ENCODE measurements around the gene LRRC15. TPM values are rescaled to one million over a fixed set of nuclear protein-coding genes. Genes with fewer than 3 reads are reported as not detected.

Gene LRRC15
- total RNA-seq, 5 donors from 2014 or later (not counting 1 experiment from before 2014, with no cell fraction given), result not detected

GRCh38 chr3:194327218-194328052, 42.1 kb downstream of the LRRC15 start:
- Histone ChIP-seq H3K9me3 (no peaks in the 10 kb centered on the region), H3K27me3 (replicated peaks in 1 of 2; ENCODE audit: control insufficient read depth in 2 of 2, extremely low read depth in 1 of 2, insufficient read depth in 2 of 2, low read length in 1 of 2) (peaks cover 0 to 42% of the 10 kb centered on the region in 2 experiments), H3K36me3 (ENCODE audit: control insufficient read depth in 2 of 2, extremely low read depth in 1 of 2, insufficient read depth in 1 of 2, low read length in 1 of 2) (no peaks in the 10 kb centered on the region), H3K4me1 (ENCODE audit: control insufficient read depth in 1 of 2, extremely low read depth in 1 of 2, insufficient read depth in 2 of 2, low read length in 2 of 2) (peaks cover 0 to 11% of the 10 kb centered on the region in 2 experiments), H3K27ac (ENCODE audit: low read length) (no peak overlapping the region), H3K4me3 (ENCODE audit: control insufficient read depth in 1 of 2, extremely low read depth in 1 of 2, low read length in 1 of 2) (no peak overlapping the region)
- 89% methylated on average over 4 of the region's 5 CpGs for WGBS (ENCODE audit: insufficient coverage)
- H3K4me3 Mint-ChIP-seq, result no peak overlapping the region
- no peaks in the 10 kb centered on the region for H3K36me3 Mint-ChIP-seq
- no peak overlapping the region for H3K27ac Mint-ChIP-seq
- POLR2A ChIA-PET, result no interaction called here
- ATAC-seq (replicated peaks in 1 of 4), result no peak
- peaks cover 4 to 14% of the 10 kb centered on the region in 2 donors for H3K27me3 Mint-ChIP-seq
- no peak for DNase-seq
- peaks cover 3 to 7% (median 6%) of the 10 kb centered on the region in 3 donors for H3K4me1 Mint-ChIP-seq
- H3K9me3 Mint-ChIP-seq, result no peaks in the 10 kb centered on the region
- CTCF ChIA-PET, result no interaction called here

GRCh38 chr3:194326968-194327217, 42.6 kb downstream of the LRRC15 start:
- Mint-ChIP-seq H3K27ac (no peak overlapping the region), H3K9me3 (no peaks in the 10 kb centered on the region), H3K4me3 (no peak overlapping the region), H3K36me3 (no peaks in the 10 kb centered on the region), H3K27me3 (peaks cover 3 to 13% of the 10 kb centered on the region in 2 donors), H3K4me1 (peaks cover 7 to 8% (median 8%) of the 10 kb centered on the region in 3 donors)
- DNase-seq (no peak), ATAC-seq (replicated peaks in 1 of 4) (no peak)
- CTCF ChIA-PET, result no interaction called here
- Histone ChIP-seq H3K4me1 (ENCODE audit: control insufficient read depth in 1 of 2, extremely low read depth in 1 of 2, insufficient read depth in 2 of 2, low read length in 2 of 2) (peaks cover 0 to 11% of the 10 kb centered on the region in 2 experiments), H3K4me3 (ENCODE audit: control insufficient read depth in 1 of 2, extremely low read depth in 1 of 2, low read length in 1 of 2) (no peak overlapping the region), H3K9me3 (no peaks in the 10 kb centered on the region), H3K36me3 (ENCODE audit: control insufficient read depth in 2 of 2, extremely low read depth in 1 of 2, insufficient read depth in 1 of 2, low read length in 1 of 2) (no peaks in the 10 kb centered on the region), H3K27ac (ENCODE audit: low read length) (no peak overlapping the region), H3K27me3 (replicated peaks in 1 of 2; ENCODE audit: control insufficient read depth in 2 of 2, extremely low read depth in 1 of 2, insufficient read depth in 2 of 2, low read length in 1 of 2) (peaks cover 0 to 37% of the 10 kb centered on the region in 2 experiments)
- WGBS (ENCODE audit: insufficient coverage), result 88% methylated on average over 2 of the region's 2 CpGs
- POLR2A ChIA-PET, result no interaction called here

GRCh38 chr3:194326192-194326967, 43.2 kb downstream of the LRRC15 start:
- POLR2A ChIA-PET, result no interaction called here
- H3K36me3 Mint-ChIP-seq, result no peaks in the 10 kb centered on the region

GRCh38 chr3:194325424-194326153, 44.0 kb downstream of the LRRC15 start:
- no peak overlapping the region for H3K27ac ChIP-seq (ENCODE audit: low read length)
- no peaks in the 10 kb centered on the region for H3K36me3 ChIP-seq (ENCODE audit: control insufficient read depth in 2 of 2, extremely low read depth in 1 of 2, insufficient read depth in 1 of 2, low read length in 1 of 2)
- H3K4me3 ChIP-seq (ENCODE audit: control insufficient read depth in 1 of 2, extremely low read depth in 1 of 2, low read length in 1 of 2), result no peak overlapping the region
- DNase-seq, result no peak
- H3K27me3 Mint-ChIP-seq, result peaks cover 0 to 5% of the 10 kb centered on the region in 2 donors
- no peaks in the 10 kb centered on the region for H3K9me3 ChIP-seq
- ChIA-PET POLR2A (no interaction called here), CTCF (interaction anchor here in 1 of 2 donors (1.1 kb wide), 1 partner anchor 10 kb away, joined by 3 read pairs; no protein-coding TSS in a partner anchor)
- 93% methylated on average over 14 of the region's 15 CpGs for whole genome bisulfite sequencing (ENCODE audit: insufficient coverage)
- no peak for ATAC-seq (replicated peaks in 1 of 4)
- H3K27me3 ChIP-seq (replicated peaks in 1 of 2; ENCODE audit: control insufficient read depth in 2 of 2, extremely low read depth in 1 of 2, insufficient read depth in 2 of 2, low read length in 1 of 2), result peaks cover 0 to 28% of the 10 kb centered on the region in 2 experiments
- no peaks in the 10 kb centered on the region for H3K36me3 Mint-ChIP-seq
- no peak overlapping the region for H3K4me3 Mint-ChIP-seq
- peaks cover 7 to 9% (median 8%) of the 10 kb centered on the region in 3 donors for H3K4me1 Mint-ChIP-seq
- H3K9me3 Mint-ChIP-seq, result no peaks in the 10 kb centered on the region
- no peak overlapping the region for H3K27ac Mint-ChIP-seq
- peaks cover 0 to 11% of the 10 kb centered on the region in 2 experiments for H3K4me1 ChIP-seq (ENCODE audit: control insufficient read depth in 1 of 2, extremely low read depth in 1 of 2, insufficient read depth in 2 of 2, low read length in 2 of 2)

More at GRCh38 chr3:194326192-194326967, 43.2 kb downstream of the LRRC15 start:
- H3K9me3 Mint-ChIP-seq, result no peaks in the 10 kb centered on the region
- Histone ChIP-seq H3K27ac (ENCODE audit: low read length) (no peak overlapping the region), H3K27me3 (replicated peaks in 1 of 2; ENCODE audit: control insufficient read depth in 2 of 2, extremely low read depth in 1 of 2, insufficient read depth in 2 of 2, low read length in 1 of 2) (peaks cover 0 to 32% of the 10 kb centered on the region in 2 experiments), H3K36me3 (ENCODE audit: control insufficient read depth in 2 of 2, extremely low read depth in 1 of 2, insufficient read depth in 1 of 2, low read length in 1 of 2) (no peaks in the 10 kb centered on the region), H3K9me3 (no peaks in the 10 kb centered on the region), H3K4me1 (ENCODE audit: control insufficient read depth in 1 of 2, extremely low read depth in 1 of 2, insufficient read depth in 2 of 2, low read length in 2 of 2) (peaks cover 0 to 11% of the 10 kb centered on the region in 2 experiments), H3K4me3 (ENCODE audit: control insufficient read depth in 1 of 2, extremely low read depth in 1 of 2, low read length in 1 of 2) (no peak overlapping the region)
- DNase-seq, result no peak
- CTCF ChIA-PET, result interaction anchor here in 1 of 2 donors (1.1 kb wide), 1 partner anchor 11 kb away, joined by 3 read pairs; no protein-coding TSS in a partner anchor
- no peak for ATAC-seq (replicated peaks in 1 of 4)
- H3K4me1 Mint-ChIP-seq, result peaks cover 7 to 9% (median 8%) of the 10 kb centered on the region in 3 donors
- H3K27ac Mint-ChIP-seq, result no peak overlapping the region
- WGBS (ENCODE audit: insufficient coverage), result 90% methylated on average over 10 of the region's 15 CpGs
- H3K4me3 Mint-ChIP-seq, result no peak overlapping the region
- peaks cover 0 to 8% of the 10 kb centered on the region in 2 donors for H3K27me3 Mint-ChIP-seq

- H3K4me1 Mint-ChIP-seq, result peaks cover 7 to 9% (median 8%) of the 10 kb centered on the region in 3 donors
- no peaks in the 10 kb centered on the region for H3K9me3 Mint-ChIP-seq
- peaks cover 0 to 2% of the 10 kb centered on the region in 2 donors for H3K27me3 Mint-ChIP-seq
- POLR2A ChIA-PET, result interaction anchor here in 1 of 2 donors (0.6 kb wide), 1 partner anchor 153 kb away, joined by 3 read pairs; no protein-coding TSS in a partner anchor
- Histone ChIP-seq H3K36me3 (ENCODE audit: control insufficient read depth in 2 of 2, extremely low read depth in 1 of 2, insufficient read depth in 1 of 2, low read length in 1 of 2) (no peaks in the 10 kb centered on the region), H3K27me3 (replicated peaks in 1 of 2; ENCODE audit: control insufficient read depth in 2 of 2, extremely low read depth in 1 of 2, insufficient read depth in 2 of 2, low read length in 1 of 2) (peaks cover 0 to 24% of the 10 kb centered on the region in 2 experiments), H3K9me3 (no peaks in the 10 kb centered on the region), H3K4me1 (ENCODE audit: control insufficient read depth in 1 of 2, extremely low read depth in 1 of 2, insufficient read depth in 2 of 2, low read length in 2 of 2) (peaks cover 0 to 11% of the 10 kb centered on the region in 2 experiments), H3K4me3 (ENCODE audit: control insufficient read depth in 1 of 2, extremely low read depth in 1 of 2, low read length in 1 of 2) (no peak overlapping the region), H3K27ac (ENCODE audit: low read length) (no peak overlapping the region)
- 98% methylated on average over 3 of the region's 3 CpGs for WGBS (ENCODE audit: insufficient coverage)
- CTCF ChIA-PET, result no interaction called here
- DNase-seq, result no peak
- ATAC-seq (replicated peaks in 1 of 4), result no peak
- H3K36me3 Mint-ChIP-seq, result no peaks in the 10 kb centered on the region
- no peak overlapping the region for H3K4me3 Mint-ChIP-seq
- H3K27ac Mint-ChIP-seq, result no peak overlapping the region
Measured at GRCh38 chr3:194324823-194325327, 44.7 kb downstream of the LRRC15 start.
